SK-N-SH treated with all-trans-retinoic acid at 6 μM for 48 hours (cell line): ENCODE measurements around the gene TRIL.

Experiments
- ATAC-seq: fragments of 200-7000 bp; cut with Tn5 transposase; 3 replicates; pipeline ENCODE4 v1.9.1; 2020; ENCODE audit warnings: mild to moderate bottlenecking, moderate library complexity
- ARNTL ChIP-seq: fragments of 450-650 bp; formaldehyde crosslinking; IDR thresholded peaks from 2 replicates; pipeline ENCODE4 v1.5.0; 2020; ENCODE audit warnings: low read depth, mild to moderate bottlenecking, moderate library complexity, borderline replicate concordance
- BACH2 ChIP-seq: fragments of 250-450 bp; sonication (Bioruptor Pico); IDR thresholded peaks from 2 replicates; pipeline ENCODE4 v1.9.0; 2021; ENCODE audit warnings: mild to moderate bottlenecking, borderline replicate concordance
- GLIS3 ChIP-seq: fragments of 250-450 bp; sonication (Bioruptor Pico); IDR thresholded peaks from 2 replicates; pipeline ENCODE4 v1.5.0; 2020; ENCODE audit warnings: mild to moderate bottlenecking, moderate library complexity
- ISL1 ChIP-seq: fragments of 250-450 bp; sonication (Bioruptor Pico); IDR thresholded peaks from 2 replicates; pipeline ENCODE4 v2.1.2; 2022; ENCODE audit warnings: mild to moderate bottlenecking, moderate library complexity
- OSR1 ChIP-seq: fragments of 250-450 bp; sonication (Bioruptor Pico); IDR thresholded peaks from 2 replicates; pipeline ENCODE4 v1.8.0; 2022; ENCODE audit warnings: moderate library complexity, mild to moderate bottlenecking, inconsistent platforms
- PPARA ChIP-seq: fragments of 250-450 bp; sonication (Bioruptor Pico); IDR thresholded peaks from 2 replicates; pipeline ENCODE4 v1.5.0; 2020; ENCODE audit warnings: mild to moderate bottlenecking, borderline replicate concordance
- RARB ChIP-seq: fragments of 250-450 bp; sonication (Bioruptor Pico); IDR thresholded peaks from 2 replicates; pipeline ENCODE4 v1.8.0; 2021; ENCODE audit warnings: mild to moderate bottlenecking, moderate library complexity
- SNAI2 ChIP-seq: fragments of 250-450 bp; sonication (Bioruptor Pico); IDR thresholded peaks from 2 replicates; pipeline ENCODE4 v1.5.0; 2020; ENCODE audit warnings: mild to moderate bottlenecking, moderate library complexity
- ZC3H10 ChIP-seq: fragments of 250-450 bp; sonication (Bioruptor Pico); IDR thresholded peaks from 2 replicates; pipeline ENCODE4 v1.5.1; 2021; ENCODE audit warnings: mild to moderate bottlenecking, moderate library complexity
- ZFP3 ChIP-seq: fragments of 250-450 bp; sonication (Bioruptor Pico); IDR thresholded peaks from 2 replicates; pipeline ENCODE4 v1.5.0; 2020; ENCODE audit warnings: mild to moderate bottlenecking, moderate library complexity
- ZFP30 ChIP-seq: fragments of 450-650 bp; formaldehyde crosslinking; IDR thresholded peaks from 2 replicates; pipeline ENCODE4 v1.5.0; 2022; ENCODE audit warnings: mild to moderate bottlenecking, moderate library complexity
- ZNF565 ChIP-seq: fragments of 450-650 bp; formaldehyde crosslinking; conservative IDR thresholded peaks from 2 replicates; pipeline ENCODE4 v1.5.0; 2020; ENCODE audit warnings: low read depth, mild to moderate bottlenecking, moderate library complexity
- ZNF70 ChIP-seq: fragments of 450-650 bp; formaldehyde crosslinking; IDR thresholded peaks from 2 replicates; pipeline ENCODE4 v1.5.0; 2020; ENCODE audit warnings: mild to moderate bottlenecking, moderate library complexity
- TF ChIP-seq, protein P1 (sequence below): fragments of 250-450 bp; sonication (Bioruptor Pico); IDR thresholded peaks from 2 replicates; pipeline ENCODE4 v1.5.0; 2020; ENCODE audit warnings: mild to moderate bottlenecking, moderate library complexity
- TF ChIP-seq, protein P2 (sequence below): fragments of 250-450 bp; sonication (Bioruptor Pico); IDR thresholded peaks from 2 replicates; pipeline ENCODE4 v1.5.1; 2020; ENCODE audit warnings: low read depth, mild to moderate bottlenecking, moderate library complexity
- TF ChIP-seq, protein P3 (sequence below): fragments of 250-450 bp; sonication (Bioruptor Pico); IDR thresholded peaks from 2 replicates; pipeline ENCODE4 v1.5.1; 2021; ENCODE audit warnings: mild to moderate bottlenecking, moderate library complexity
- TF ChIP-seq, protein P4 (sequence below): fragments of 250-450 bp; sonication (Bioruptor Pico); IDR thresholded peaks from 2 replicates; pipeline ENCODE4 v1.8.0; 2020; ENCODE audit warnings: mild to moderate bottlenecking, moderate library complexity, borderline replicate concordance

Gene TRIL

DNA sequence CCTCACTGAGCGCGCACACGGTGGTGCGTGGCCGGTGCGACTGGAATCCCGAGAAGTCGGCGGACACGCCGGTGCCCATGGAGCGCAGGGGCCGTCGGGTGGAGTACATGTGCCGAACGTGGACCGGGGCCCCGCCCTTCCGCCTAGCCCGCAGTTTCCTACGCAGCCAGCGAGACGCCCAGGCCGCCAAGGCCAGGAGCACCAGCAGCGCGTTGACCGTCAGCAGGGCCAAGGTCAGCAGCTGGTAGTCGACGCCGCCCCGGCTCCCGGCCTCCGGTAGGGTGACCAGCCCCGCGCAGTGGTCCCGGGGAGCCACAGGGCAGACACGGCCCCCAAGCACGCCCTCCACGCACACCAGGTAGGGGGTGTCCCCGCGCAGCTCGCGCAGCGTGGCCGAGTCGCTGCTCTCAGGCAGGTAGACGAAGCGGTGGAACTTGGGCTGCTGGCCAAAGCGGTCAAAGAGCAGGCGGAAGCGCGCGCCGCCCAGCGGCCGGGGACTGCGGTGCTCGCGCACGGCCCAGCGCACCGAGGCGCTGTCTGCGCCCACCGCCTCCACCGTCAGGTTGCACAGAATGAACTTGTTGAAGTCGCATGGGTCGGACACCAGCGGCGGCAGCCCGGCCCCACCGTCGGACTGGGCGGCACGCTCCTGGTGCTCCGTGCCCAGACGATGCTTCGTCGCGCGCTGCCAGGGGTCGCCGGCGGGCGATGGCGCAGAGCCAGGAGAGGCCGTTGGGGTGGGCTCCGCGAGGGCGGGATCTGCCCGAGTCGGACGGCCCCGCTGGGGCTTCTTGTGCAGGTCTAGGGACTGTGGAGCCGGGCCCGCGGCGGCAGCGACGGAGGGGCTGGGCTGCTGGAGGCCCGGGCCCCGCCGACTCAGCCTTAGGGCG lies 2.2 kb downstream of the TRIL start:
- TF ChIP-seq, protein P1, sequence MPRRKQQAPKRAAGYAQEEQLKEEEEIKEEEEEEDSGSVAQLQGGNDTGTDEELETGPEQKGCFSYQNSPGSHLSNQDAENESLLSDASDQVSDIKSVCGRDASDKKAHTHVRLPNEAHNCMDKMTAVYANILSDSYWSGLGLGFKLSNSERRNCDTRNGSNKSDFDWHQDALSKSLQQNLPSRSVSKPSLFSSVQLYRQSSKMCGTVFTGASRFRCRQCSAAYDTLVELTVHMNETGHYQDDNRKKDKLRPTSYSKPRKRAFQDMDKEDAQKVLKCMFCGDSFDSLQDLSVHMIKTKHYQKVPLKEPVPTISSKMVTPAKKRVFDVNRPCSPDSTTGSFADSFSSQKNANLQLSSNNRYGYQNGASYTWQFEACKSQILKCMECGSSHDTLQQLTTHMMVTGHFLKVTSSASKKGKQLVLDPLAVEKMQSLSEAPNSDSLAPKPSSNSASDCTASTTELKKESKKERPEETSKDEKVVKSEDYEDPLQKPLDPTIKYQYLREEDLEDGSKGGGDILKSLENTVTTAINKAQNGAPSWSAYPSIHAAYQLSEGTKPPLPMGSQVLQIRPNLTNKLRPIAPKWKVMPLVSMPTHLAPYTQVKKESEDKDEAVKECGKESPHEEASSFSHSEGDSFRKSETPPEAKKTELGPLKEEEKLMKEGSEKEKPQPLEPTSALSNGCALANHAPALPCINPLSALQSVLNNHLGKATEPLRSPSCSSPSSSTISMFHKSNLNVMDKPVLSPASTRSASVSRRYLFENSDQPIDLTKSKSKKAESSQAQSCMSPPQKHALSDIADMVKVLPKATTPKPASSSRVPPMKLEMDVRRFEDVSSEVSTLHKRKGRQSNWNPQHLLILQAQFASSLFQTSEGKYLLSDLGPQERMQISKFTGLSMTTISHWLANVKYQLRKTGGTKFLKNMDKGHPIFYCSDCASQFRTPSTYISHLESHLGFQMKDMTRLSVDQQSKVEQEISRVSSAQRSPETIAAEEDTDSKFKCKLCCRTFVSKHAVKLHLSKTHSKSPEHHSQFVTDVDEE (CRISPR knock-in tag), result 0 out of 2 replicates have a peak, but pooled peaks have one; percentile 22
- TF ChIP-seq GLIS3, result no peak
- TF ChIP-seq, protein P2, sequence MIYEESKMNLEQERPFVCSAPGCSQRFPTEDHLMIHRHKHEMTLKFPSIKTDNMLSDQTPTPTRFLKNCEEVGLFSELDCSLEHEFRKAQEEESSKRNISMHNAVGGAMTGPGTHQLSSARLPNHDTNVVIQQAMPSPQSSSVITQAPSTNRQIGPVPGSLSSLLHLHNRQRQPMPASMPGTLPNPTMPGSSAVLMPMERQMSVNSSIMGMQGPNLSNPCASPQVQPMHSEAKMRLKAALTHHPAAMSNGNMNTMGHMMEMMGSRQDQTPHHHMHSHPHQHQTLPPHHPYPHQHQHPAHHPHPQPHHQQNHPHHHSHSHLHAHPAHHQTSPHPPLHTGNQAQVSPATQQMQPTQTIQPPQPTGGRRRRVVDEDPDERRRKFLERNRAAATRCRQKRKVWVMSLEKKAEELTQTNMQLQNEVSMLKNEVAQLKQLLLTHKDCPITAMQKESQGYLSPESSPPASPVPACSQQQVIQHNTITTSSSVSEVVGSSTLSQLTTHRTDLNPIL, result no peak
- peak; percentile 43 for ATAC-seq

DNA sequence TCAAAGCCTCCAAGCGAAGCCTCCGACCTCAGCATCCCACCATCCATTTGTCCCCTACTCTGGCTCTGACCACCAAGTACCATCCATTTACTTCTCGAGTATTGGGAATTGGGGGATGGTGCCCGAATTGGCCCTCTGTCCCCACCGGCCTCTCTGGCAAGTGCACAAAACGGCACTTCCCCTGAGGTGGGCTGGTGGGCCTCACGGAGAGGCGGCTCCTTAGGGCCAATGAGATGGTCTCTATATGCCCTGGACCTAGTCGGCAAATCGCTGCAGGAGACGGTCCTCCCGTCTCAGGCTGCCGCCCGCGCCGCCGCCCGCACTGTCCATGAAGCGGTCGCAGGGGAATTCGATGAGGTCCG lies 2.8 kb downstream of the TRIL start:
- ATAC-seq, result no peak
- TF ChIP-seq, protein P2, result no peak
- TF ChIP-seq ZC3H10 (no peak), ZNF565 (CRISPR knock-in tag) (no peak), RARB (no peak), ISL1 (no peak), OSR1 (CRISPR knock-in tag) (no peak), ARNTL (CRISPR knock-in tag) (no peak), ZNF70 (CRISPR knock-in tag) (no peak), PPARA (no peak), BACH2 (CRISPR knock-in tag) (no peak), SNAI2 (CRISPR knock-in tag) (no peak)
- TF ChIP-seq, protein P3, sequence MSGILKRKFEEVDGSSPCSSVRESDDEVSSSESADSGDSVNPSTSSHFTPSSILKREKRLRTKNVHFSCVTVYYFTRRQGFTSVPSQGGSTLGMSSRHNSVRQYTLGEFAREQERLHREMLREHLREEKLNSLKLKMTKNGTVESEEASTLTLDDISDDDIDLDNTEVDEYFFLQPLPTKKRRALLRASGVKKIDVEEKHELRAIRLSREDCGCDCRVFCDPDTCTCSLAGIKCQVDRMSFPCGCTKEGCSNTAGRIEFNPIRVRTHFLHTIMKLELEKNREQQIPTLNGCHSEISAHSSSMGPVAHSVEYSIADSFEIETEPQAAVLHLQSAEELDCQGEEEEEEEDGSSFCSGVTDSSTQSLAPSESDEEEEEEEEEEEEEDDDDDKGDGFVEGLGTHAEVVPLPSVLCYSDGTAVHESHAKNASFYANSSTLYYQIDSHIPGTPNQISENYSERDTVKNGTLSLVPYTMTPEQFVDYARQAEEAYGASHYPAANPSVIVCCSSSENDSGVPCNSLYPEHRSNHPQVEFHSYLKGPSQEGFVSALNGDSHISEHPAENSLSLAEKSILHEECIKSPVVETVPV (CRISPR knock-in tag), result no peak
- TF ChIP-seq, protein P4, sequence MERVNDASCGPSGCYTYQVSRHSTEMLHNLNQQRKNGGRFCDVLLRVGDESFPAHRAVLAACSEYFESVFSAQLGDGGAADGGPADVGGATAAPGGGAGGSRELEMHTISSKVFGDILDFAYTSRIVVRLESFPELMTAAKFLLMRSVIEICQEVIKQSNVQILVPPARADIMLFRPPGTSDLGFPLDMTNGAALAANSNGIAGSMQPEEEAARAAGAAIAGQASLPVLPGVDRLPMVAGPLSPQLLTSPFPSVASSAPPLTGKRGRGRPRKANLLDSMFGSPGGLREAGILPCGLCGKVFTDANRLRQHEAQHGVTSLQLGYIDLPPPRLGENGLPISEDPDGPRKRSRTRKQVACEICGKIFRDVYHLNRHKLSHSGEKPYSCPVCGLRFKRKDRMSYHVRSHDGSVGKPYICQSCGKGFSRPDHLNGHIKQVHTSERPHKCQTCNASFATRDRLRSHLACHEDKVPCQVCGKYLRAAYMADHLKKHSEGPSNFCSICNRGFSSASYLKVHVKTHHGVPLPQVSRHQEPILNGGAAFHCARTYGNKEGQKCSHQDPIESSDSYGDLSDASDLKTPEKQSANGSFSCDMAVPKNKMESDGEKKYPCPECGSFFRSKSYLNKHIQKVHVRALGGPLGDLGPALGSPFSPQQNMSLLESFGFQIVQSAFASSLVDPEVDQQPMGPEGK (CRISPR knock-in tag), result no peak
- TF ChIP-seq, protein P1 (CRISPR knock-in tag), result no peak

DNA sequence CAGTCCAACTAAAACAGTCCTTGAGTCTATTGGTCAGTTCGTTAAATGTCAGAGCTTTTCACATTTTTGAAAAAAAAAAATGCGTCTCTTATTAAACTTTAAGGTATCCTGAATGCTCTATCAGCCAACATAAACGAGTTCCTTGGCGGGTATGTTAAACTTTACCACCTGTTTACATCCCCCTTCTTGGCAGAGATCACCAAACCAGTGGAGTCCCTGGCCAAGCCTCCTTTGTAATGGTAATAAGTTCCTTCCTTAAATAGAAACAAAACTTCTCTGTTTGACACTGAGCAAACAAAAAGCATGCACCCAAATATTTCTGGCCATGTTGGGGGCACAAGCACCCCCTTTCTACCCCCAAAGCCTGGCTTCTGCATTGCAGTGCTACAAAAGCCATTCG lies 3.2 kb downstream of the TRIL start:
- no peak for ATAC-seq
- no peak for TF ChIP-seq OSR1 (CRISPR knock-in tag)
- TF ChIP-seq SNAI2 (CRISPR knock-in tag), result no peak
- TF ChIP-seq ZFP3 (CRISPR knock-in tag), result no peak
- TF ChIP-seq ZNF565 (CRISPR knock-in tag), result no peak
- TF ChIP-seq ZFP30 (CRISPR knock-in tag), result no peak
- no peak for TF ChIP-seq RARB
